SW 1271 (cell line): ENCODE results near the gene LRRC10B.

Experiments used
- DNase-seq, 2 experiments: peaks; one replicate each; lab custom pipeline; 2025; lab: John Stamatoyannopoulos, UW

LRRC10B gene

GRCh38 chr11:61531044-61531443, 22.5 kb downstream of the LRRC10B start:
- no peak for DNase-seq

- DNase-seq: peak in 1 of 2 experiments; percentile 39
Measured at GRCh38 chr11:61532134-61533038, 23.8 kb downstream of the LRRC10B start.

GRCh38 chr11:61533039-61533375, 24.5 kb downstream of the LRRC10B start:
- DNase-seq: no peak

- DNase-seq: no peak
Measured at GRCh38 chr11:61533401-61533800, 24.9 kb downstream of the LRRC10B start.

GRCh38 chr11:61534025-61534932, 25.7 kb downstream of the LRRC10B start:
- no peak for DNase-seq

GRCh38 chr11:61534933-61535839, 26.6 kb downstream of the LRRC10B start:
- DNase-seq: no peak

- no peak for DNase-seq
Measured at GRCh38 chr11:61535998-61536675, 27.6 kb downstream of the LRRC10B start.

GRCh38 chr11:61536676-61537270, 28.2 kb downstream of the LRRC10B start:
- no peak for DNase-seq

GRCh38 chr11:61537326-61537725, 28.8 kb downstream of the LRRC10B start:
- no peak for DNase-seq

- DNase-seq: no peak
Measured at GRCh38 chr11:61538636-61538961, 30.1 kb downstream of the LRRC10B start.

- no peak for DNase-seq
Measured at GRCh38 chr11:61539006-61539405, 30.5 kb downstream of the LRRC10B start.

GRCh38 chr11:61539831-61540357, 31.3 kb downstream of the LRRC10B start:
- no peak for DNase-seq

GRCh38 chr11:61540528-61540927, 32.0 kb downstream of the LRRC10B start:
- no peak for DNase-seq

GRCh38 chr11:61541598-61541997, 33.0 kb downstream of the LRRC10B start:
- peak in 1 of 2 experiments; percentile 11 for DNase-seq

- DNase-seq: no peak
Measured at GRCh38 chr11:61542024-61542461, 33.5 kb downstream of the LRRC10B start.

GRCh38 chr11:61542705-61543104, 34.2 kb downstream of the LRRC10B start:
- no peak for DNase-seq

- DNase-seq: no peak
Measured at GRCh38 chr11:61543606-61544306, 35.2 kb downstream of the LRRC10B start.

GRCh38 chr11:61544466-61544865, 35.9 kb downstream of the LRRC10B start:
- no peak for DNase-seq

GRCh38 chr11:61545341-61545740, 36.8 kb downstream of the LRRC10B start:
- DNase-seq: no peak

GRCh38 chr11:61545921-61546320, 37.4 kb downstream of the LRRC10B start:
- DNase-seq: no peak
